Neutrophil (primary cell): ENCODE results near the gene HDAC11.
"Not testable (repeated sequence)": the region's sequence is repeated elsewhere in the genome, so short reads cannot be mapped to it uniquely, and the experiment has no call there.

ENCODE experiments used
- H3K27ac ChIP-seq: fragments of 200-600 bp; sonication (generic); 2 replicates; pipeline ENCODE4 v1.5.1; 2016; ENCODE audit warnings: mild to moderate bottlenecking, moderate library complexity
- H3K27me3 ChIP-seq: fragments of 200-600 bp; sonication (generic); 2 replicates; pipeline ENCODE4 v1.6.0; 2016; ENCODE audit warnings: mild to moderate bottlenecking
- H3K36me3 ChIP-seq: fragments of 200-600 bp; sonication (generic); 2 replicates; pipeline ENCODE4 v1.5.1; 2017
- H3K4me1 ChIP-seq, 2 experiments: fragments of 200-600 bp in 1 of 2; sonication (generic) in 1 of 2; 1 replicate in 1 of 2; 2 replicates in 1 of 2; pipeline versions ENCODE4 v1.5.1 to v1.6.1; 2013 to 2016; ENCODE audit warnings: low read depth in 1 of 2, low read length in 1 of 2, mild to moderate bottlenecking in 1 of 2, moderate library complexity in 1 of 2; ENCODE audit not compliant: control insufficient read depth in 1 of 2, insufficient read depth in 1 of 2
- H3K4me3 ChIP-seq, 2 experiments: fragments of 200-600 bp in 1 of 2; sonication (generic) in 1 of 2; 1 replicate in 1 of 2; 2 replicates in 1 of 2; pipeline ENCODE4 v1.5.1; 2013 to 2016; ENCODE audit warnings: low read depth in 1 of 2, low read length in 1 of 2, mild to moderate bottlenecking in 1 of 2, moderate library complexity in 1 of 2
- H3K9me3 ChIP-seq: fragments of 200-600 bp; sonication (generic); 2 replicates; pipeline ENCODE4 v1.5.1; 2016
- CTCF ChIP-seq: fragments of 200-600 bp; sonication (generic); IDR thresholded peaks from 2 replicates; pipeline ENCODE4 v1.5.1; 2016; ENCODE audit warnings: antibody characterized with exemption

Gene HDAC11

GRCh38 chr3:13480340-13481318 lies 523 bp downstream of the HDAC11 start:
- TF ChIP-seq CTCF = no peak
- Histone ChIP-seq H3K27me3 (peaks cover 17% of the 10 kb centered on the region), H3K9me3 (no peaks in the 10 kb centered on the region), H3K4me3 (peak overlapping the region; percentile 93 to 94), H3K36me3 (no peaks in the 10 kb centered on the region), H3K4me1 (peaks cover 21 to 22% of the 10 kb centered on the region in 2 experiments), H3K27ac (peak overlapping the region; percentile 60)

- Histone ChIP-seq H3K36me3 (no peaks in the 10 kb centered on the region), H3K9me3 (no peaks in the 10 kb centered on the region), H3K4me1 (peaks cover 27 to 28% of the 10 kb centered on the region in 2 experiments), H3K4me3 (no peak overlapping the region), H3K27me3 (peaks cover 17% of the 10 kb centered on the region), H3K27ac (no peak overlapping the region)
- TF ChIP-seq CTCF = no peak
Measured at GRCh38 chr3:13482106-13482690, 2.1 kb downstream of the HDAC11 start.

- Histone ChIP-seq H3K27ac (no peak overlapping the region), H3K27me3 (peaks cover 17% of the 10 kb centered on the region), H3K4me1 (peaks cover 27 to 28% of the 10 kb centered on the region in 2 experiments), H3K36me3 (no peaks in the 10 kb centered on the region), H3K9me3 (no peaks in the 10 kb centered on the region), H3K4me3 (no peak overlapping the region)
- TF ChIP-seq CTCF = no peak
Measured at GRCh38 chr3:13483286-13483685, 3.2 kb downstream of the HDAC11 start.

GRCh38 chr3:13483988-13484695 lies 4.0 kb downstream of the HDAC11 start:
- H3K4me3 ChIP-seq = no peak overlapping the region
- peaks cover 25 to 26% of the 10 kb centered on the region in 2 experiments for H3K4me1 ChIP-seq
- no peaks in the 10 kb centered on the region for H3K9me3 ChIP-seq
- H3K36me3 ChIP-seq = no peaks in the 10 kb centered on the region
- peaks cover 17% of the 10 kb centered on the region for H3K27me3 ChIP-seq
- no peak for TF ChIP-seq CTCF
- H3K27ac ChIP-seq = no peak overlapping the region

- H3K27me3 ChIP-seq = peaks cover 17% of the 10 kb centered on the region
- H3K27ac ChIP-seq = peak overlapping the region; percentile 46
- H3K4me1 ChIP-seq = peaks cover 20 to 21% of the 10 kb centered on the region in 2 experiments
- TF ChIP-seq CTCF = no peak
- no peaks in the 10 kb centered on the region for H3K9me3 ChIP-seq
- H3K36me3 ChIP-seq = no peaks in the 10 kb centered on the region
- H3K4me3 ChIP-seq = no peak overlapping the region
Measured at GRCh38 chr3:13484851-13485590, 4.9 kb downstream of the HDAC11 start.

- peak overlapping the region; percentile 46 for H3K27ac ChIP-seq
- peaks cover 15% of the 10 kb centered on the region in 2 experiments for H3K4me1 ChIP-seq
- not testable (repeated sequence) for H3K4me3 ChIP-seq
Measured at GRCh38 chr3:13485630-13486562, 5.8 kb downstream of the HDAC11 start.

More at GRCh38 chr3:13485630-13486562, 5.8 kb downstream of the HDAC11 start:
- not testable (repeated sequence) for H3K36me3 ChIP-seq, H3K9me3 ChIP-seq
- peaks cover 11% of the 10 kb centered on the region for H3K27me3 ChIP-seq
